HEK293 (cell line): ENCODE data around the gene RMDN3.
A peak's percentile ranks its signal among the peaks of the same experiment; 100 is the strongest.

Source experiments
- CTCF ChIA-PET: fragments of 350-600 bp; formaldehyde crosslinking; extraction: SDS; loops from one replicate; lab custom pipeline; 2021; ENCODE audit warnings: antibody characterized with exemption; lab: Yijun Ruan, JAX
- POLR2A ChIA-PET: fragments of 300-600 bp; formaldehyde crosslinking; extraction: SDS; loops from one replicate; lab custom pipeline; 2020; ENCODE audit warnings: antibody characterized with exemption, inconsistent platforms; lab: Yijun Ruan, JAX
- H3K27ac ChIP-seq: fragments of 200-500 bp; sonication (Bioruptor generic); 2 replicates; pipeline ENCODE4 v1.5.1; 2014; ENCODE audit warnings: low read depth, low read length, control low read depth, inconsistent platforms; ENCODE audit errors: extremely low read depth
- H3K36me3 ChIP-seq, 2 experiments: fragments of 200-500 bp in 1 of 2; sonication (Bioruptor generic) in 1 of 2; 1 replicate in 1 of 2; 2 replicates in 1 of 2; pipeline ENCODE4 v1.5.1; 2014 to 2017; ENCODE audit warnings: inconsistent platforms in 2 of 2, low read length in 2 of 2; ENCODE audit not compliant: control insufficient read depth in 2 of 2, insufficient read depth in 1 of 2
- H3K4me1 ChIP-seq: fragments of 200-500 bp; sonication (Bioruptor generic); 2 replicates; pipeline ENCODE4 v1.5.1; 2014; ENCODE audit warnings: mild to moderate bottlenecking, low read length, inconsistent platforms; ENCODE audit not compliant: control insufficient read depth, insufficient read depth
- H3K4me3 ChIP-seq: 2 replicates; pipeline ENCODE4 v1.5.1; 2011; ENCODE audit warnings: low read depth, mild to moderate bottlenecking, control low read depth, low read length, moderate library complexity
- H3K9me3 ChIP-seq: fragments of 200-500 bp; sonication (Bioruptor generic); 2 replicates; pipeline ENCODE4 v1.5.1; 2014; ENCODE audit warnings: low read depth, low read length, inconsistent platforms; ENCODE audit not compliant: control insufficient read depth, insufficient read depth
- EGR2 ChIP-seq: fragments of 450-650 bp; formaldehyde crosslinking; IDR thresholded peaks from 2 replicates; pipeline ENCODE4 v1.5.1; 2016; ENCODE audit warnings: low read depth, missing biosample characterization, missing genetic modification characterization
- OVOL3 ChIP-seq: fragments of 450-650 bp; formaldehyde crosslinking; IDR thresholded peaks from 2 replicates; pipeline ENCODE4 v1.5.1; 2016; ENCODE audit warnings: missing biosample characterization, missing genetic modification characterization
- ZBTB11 ChIP-seq: fragments of 450-650 bp; formaldehyde crosslinking; conservative IDR thresholded peaks from 2 replicates; pipeline ENCODE4 v1.5.1; 2016; ENCODE audit warnings: low read depth, missing biosample characterization, missing genetic modification characterization
- ZEB2 ChIP-seq: fragments of 450-650 bp; formaldehyde crosslinking; IDR thresholded peaks from 2 replicates; pipeline ENCODE4 v1.5.1; 2016; ENCODE audit warnings: missing biosample characterization, missing genetic modification characterization
- ZNF10 ChIP-seq: fragments of 450-650 bp; formaldehyde crosslinking; IDR thresholded peaks from 2 replicates; pipeline ENCODE4 v1.5.1; 2017; ENCODE audit warnings: missing biosample characterization, missing genetic modification characterization
- ZNF214 ChIP-seq: fragments of 450-650 bp; formaldehyde crosslinking; IDR thresholded peaks from 2 replicates; pipeline ENCODE4 v1.5.1; 2017; ENCODE audit warnings: missing biosample characterization, mild to moderate bottlenecking, missing genetic modification characterization, borderline replicate concordance
- ZNF24 ChIP-seq: fragments of 450-650 bp; formaldehyde crosslinking; IDR thresholded peaks from 2 replicates; pipeline ENCODE4 v1.5.1; 2016; ENCODE audit warnings: missing biosample characterization, missing genetic modification characterization
- ZNF350 ChIP-seq: fragments of 450-650 bp; formaldehyde crosslinking; IDR thresholded peaks from 2 replicates; pipeline ENCODE4 v1.5.0; 2017; ENCODE audit warnings: missing biosample characterization, mild to moderate bottlenecking, missing genetic modification characterization
- ZNF473 ChIP-seq: fragments of 450-650 bp; formaldehyde crosslinking; IDR thresholded peaks from 2 replicates; pipeline ENCODE4 v1.5.1; 2017; ENCODE audit warnings: missing biosample characterization, missing genetic modification characterization
- ZNF529 ChIP-seq: fragments of 450-650 bp; formaldehyde crosslinking; IDR thresholded peaks from 2 replicates; pipeline ENCODE4 v1.5.1; 2017; ENCODE audit warnings: missing genetic modification characterization, missing biosample characterization; ENCODE audit not compliant: insufficient replicate concordance
- ZNF624 ChIP-seq: fragments of 450-650 bp; formaldehyde crosslinking; IDR thresholded peaks from 2 replicates; pipeline ENCODE4 v1.5.1; 2017; ENCODE audit warnings: missing biosample characterization, missing genetic modification characterization
- ZNF639 ChIP-seq: fragments of 450-650 bp; formaldehyde crosslinking; IDR thresholded peaks from 2 replicates; pipeline ENCODE4 v1.5.1; 2016; ENCODE audit warnings: missing biosample characterization, missing genetic modification characterization
- ZNF76 ChIP-seq: fragments of 450-650 bp; formaldehyde crosslinking; IDR thresholded peaks from 2 replicates; pipeline ENCODE4; 2016; ENCODE audit warnings: low read depth, missing biosample characterization, missing genetic modification characterization, borderline replicate concordance
- ZSCAN18 ChIP-seq: fragments of 450-650 bp; formaldehyde crosslinking; IDR thresholded peaks from 2 replicates; pipeline ENCODE4 v1.5.1; 2016; ENCODE audit warnings: missing biosample characterization, missing genetic modification characterization
- ZSCAN4 ChIP-seq: fragments of 450-650 bp; formaldehyde crosslinking; IDR thresholded peaks from 2 replicates; pipeline ENCODE4 v1.5.1; 2017; ENCODE audit warnings: missing biosample characterization, missing genetic modification characterization
- TF ChIP-seq, protein P1 (sequence below): fragments of 450-650 bp; formaldehyde crosslinking; optimal IDR thresholded peaks from 2 replicates; pipeline ENCODE3; 2016; ENCODE audit warnings: missing biosample characterization, mild to moderate bottlenecking, missing genetic modification characterization
- TF ChIP-seq, protein P2 (sequence below): fragments of 450-650 bp; formaldehyde crosslinking; IDR thresholded peaks from 2 replicates; pipeline ENCODE4 v1.5.1; 2016; ENCODE audit warnings: missing biosample characterization, missing genetic modification characterization, borderline replicate concordance
- TF ChIP-seq, protein P3 (sequence below): fragments of 450-650 bp; formaldehyde crosslinking; IDR thresholded peaks from 2 replicates; pipeline ENCODE4 v1.5.1; 2016; ENCODE audit warnings: missing biosample characterization, missing genetic modification characterization, borderline replicate concordance

Gene RMDN3

GRCh38 chr15:40763801-40764628 is 9.0 kb upstream of the RMDN3 start, which contains the start of gene GCHFR:
TSS of gene GCHFR (plus strand) at chr15:40764068. CDS start at chr15:40764181, 113 bp downstream.
- Histone ChIP-seq H3K9me3 (no peaks in the 10 kb centered on the region), H3K4me1 (peaks cover 18% of the 10 kb centered on the region), H3K36me3 (peaks cover 0 to 9% of the 10 kb centered on the region in 2 experiments; a peak in 1 of 3 replicates), H3K4me3 (peak within 1 kb of the TSS; percentile 33), H3K27ac (peak within 1 kb of the TSS; percentile 87)
- CTCF ChIA-PET, result interaction anchor here (1.0 to 3.7 kb wide), 2 partner anchors 18 to 130 kb away, joined by 4 to 18 read pairs; partner anchors contain the start of gene VPS18
- POLR2A ChIA-PET, result interaction anchor here (0.6 to 1.7 kb wide), 4 partner anchors 43 to 165 kb away, joined by 3 to 8 read pairs (median 3); partner anchors contain the start of genes DLL4, DNAJC17, RAD51 and ZFYVE19
- TF ChIP-seq ZNF624 (tag by site-specific recombination), result no peak
- TF ChIP-seq OVOL3, result peak; percentile 77; the same call in 1 of the 2 replicates
- TF ChIP-seq, protein P1, sequence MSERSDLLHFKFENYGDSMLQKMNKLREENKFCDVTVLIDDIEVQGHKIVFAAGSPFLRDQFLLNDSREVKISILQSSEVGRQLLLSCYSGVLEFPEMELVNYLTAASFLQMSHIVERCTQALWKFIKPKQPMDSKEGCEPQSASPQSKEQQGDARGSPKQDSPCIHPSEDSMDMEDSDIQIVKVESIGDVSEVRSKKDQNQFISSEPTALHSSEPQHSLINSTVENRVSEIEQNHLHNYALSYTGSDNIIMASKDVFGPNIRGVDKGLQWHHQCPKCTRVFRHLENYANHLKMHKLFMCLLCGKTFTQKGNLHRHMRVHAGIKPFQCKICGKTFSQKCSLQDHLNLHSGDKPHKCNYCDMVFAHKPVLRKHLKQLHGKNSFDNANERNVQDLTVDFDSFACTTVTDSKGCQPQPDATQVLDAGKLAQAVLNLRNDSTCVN (tag by site-specific recombination), result peak; percentile 90
- no peak for TF ChIP-seq ZNF24 (tag by site-specific recombination)
- no peak for TF ChIP-seq ZNF350
- no peak for TF ChIP-seq ZNF639 (tag by site-specific recombination)
- TF ChIP-seq, protein P2, sequence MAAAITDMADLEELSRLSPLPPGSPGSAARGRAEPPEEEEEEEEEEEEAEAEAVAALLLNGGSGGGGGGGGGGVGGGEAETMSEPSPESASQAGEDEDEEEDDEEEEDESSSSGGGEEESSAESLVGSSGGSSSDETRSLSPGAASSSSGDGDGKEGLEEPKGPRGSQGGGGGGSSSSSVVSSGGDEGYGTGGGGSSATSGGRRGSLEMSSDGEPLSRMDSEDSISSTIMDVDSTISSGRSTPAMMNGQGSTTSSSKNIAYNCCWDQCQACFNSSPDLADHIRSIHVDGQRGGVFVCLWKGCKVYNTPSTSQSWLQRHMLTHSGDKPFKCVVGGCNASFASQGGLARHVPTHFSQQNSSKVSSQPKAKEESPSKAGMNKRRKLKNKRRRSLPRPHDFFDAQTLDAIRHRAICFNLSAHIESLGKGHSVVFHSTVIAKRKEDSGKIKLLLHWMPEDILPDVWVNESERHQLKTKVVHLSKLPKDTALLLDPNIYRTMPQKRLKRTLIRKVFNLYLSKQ (tag by site-specific recombination), result no peak
- peak; percentile 68 for TF ChIP-seq ZBTB11 (tag by site-specific recombination)
- TF ChIP-seq, protein P3, sequence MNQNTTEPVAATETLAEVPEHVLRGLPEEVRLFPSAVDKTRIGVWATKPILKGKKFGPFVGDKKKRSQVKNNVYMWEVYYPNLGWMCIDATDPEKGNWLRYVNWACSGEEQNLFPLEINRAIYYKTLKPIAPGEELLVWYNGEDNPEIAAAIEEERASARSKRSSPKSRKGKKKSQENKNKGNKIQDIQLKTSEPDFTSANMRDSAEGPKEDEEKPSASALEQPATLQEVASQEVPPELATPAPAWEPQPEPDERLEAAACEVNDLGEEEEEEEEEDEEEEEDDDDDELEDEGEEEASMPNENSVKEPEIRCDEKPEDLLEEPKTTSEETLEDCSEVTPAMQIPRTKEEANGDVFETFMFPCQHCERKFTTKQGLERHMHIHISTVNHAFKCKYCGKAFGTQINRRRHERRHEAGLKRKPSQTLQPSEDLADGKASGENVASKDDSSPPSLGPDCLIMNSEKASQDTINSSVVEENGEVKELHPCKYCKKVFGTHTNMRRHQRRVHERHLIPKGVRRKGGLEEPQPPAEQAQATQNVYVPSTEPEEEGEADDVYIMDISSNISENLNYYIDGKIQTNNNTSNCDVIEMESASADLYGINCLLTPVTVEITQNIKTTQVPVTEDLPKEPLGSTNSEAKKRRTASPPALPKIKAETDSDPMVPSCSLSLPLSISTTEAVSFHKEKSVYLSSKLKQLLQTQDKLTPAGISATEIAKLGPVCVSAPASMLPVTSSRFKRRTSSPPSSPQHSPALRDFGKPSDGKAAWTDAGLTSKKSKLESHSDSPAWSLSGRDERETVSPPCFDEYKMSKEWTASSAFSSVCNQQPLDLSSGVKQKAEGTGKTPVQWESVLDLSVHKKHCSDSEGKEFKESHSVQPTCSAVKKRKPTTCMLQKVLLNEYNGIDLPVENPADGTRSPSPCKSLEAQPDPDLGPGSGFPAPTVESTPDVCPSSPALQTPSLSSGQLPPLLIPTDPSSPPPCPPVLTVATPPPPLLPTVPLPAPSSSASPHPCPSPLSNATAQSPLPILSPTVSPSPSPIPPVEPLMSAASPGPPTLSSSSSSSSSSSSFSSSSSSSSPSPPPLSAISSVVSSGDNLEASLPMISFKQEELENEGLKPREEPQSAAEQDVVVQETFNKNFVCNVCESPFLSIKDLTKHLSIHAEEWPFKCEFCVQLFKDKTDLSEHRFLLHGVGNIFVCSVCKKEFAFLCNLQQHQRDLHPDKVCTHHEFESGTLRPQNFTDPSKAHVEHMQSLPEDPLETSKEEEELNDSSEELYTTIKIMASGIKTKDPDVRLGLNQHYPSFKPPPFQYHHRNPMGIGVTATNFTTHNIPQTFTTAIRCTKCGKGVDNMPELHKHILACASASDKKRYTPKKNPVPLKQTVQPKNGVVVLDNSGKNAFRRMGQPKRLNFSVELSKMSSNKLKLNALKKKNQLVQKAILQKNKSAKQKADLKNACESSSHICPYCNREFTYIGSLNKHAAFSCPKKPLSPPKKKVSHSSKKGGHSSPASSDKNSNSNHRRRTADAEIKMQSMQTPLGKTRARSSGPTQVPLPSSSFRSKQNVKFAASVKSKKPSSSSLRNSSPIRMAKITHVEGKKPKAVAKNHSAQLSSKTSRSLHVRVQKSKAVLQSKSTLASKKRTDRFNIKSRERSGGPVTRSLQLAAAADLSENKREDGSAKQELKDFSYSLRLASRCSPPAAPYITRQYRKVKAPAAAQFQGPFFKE (tag by site-specific recombination), result no peak
- no peak for TF ChIP-seq ZSCAN4 (tag by site-specific recombination)
- TF ChIP-seq ZNF214 (tag by site-specific recombination), result no peak
- no peak for TF ChIP-seq ZNF529
- peak; percentile 80; the same call in 1 of the 2 replicates for TF ChIP-seq ZEB2 (tag by site-specific recombination)
- no peak for TF ChIP-seq EGR2 (tag by site-specific recombination)
- TF ChIP-seq ZNF76, result no peak
- no peak for TF ChIP-seq ZNF473 (tag by site-specific recombination)
- TF ChIP-seq ZNF10 (tag by site-specific recombination), result no peak; the same call in 1 of the 2 replicates
- no peak for TF ChIP-seq ZSCAN18 (tag by site-specific recombination)
